Heart right ventricle (tissue), 16 donors: Measurements from ENCODE around the gene BEST3. TPM values are rescaled to one million over a fixed set of nuclear protein-coding genes. Genes with fewer than 3 reads are reported as not detected.

Source experiments
- ATAC-seq, 8 donors: fragments of 200-7000 bp; cut with Tn5 transposase; one replicate each; pipeline ENCODE4 v1.9.1; 2020; ENCODE audit warnings: mild to moderate bottlenecking in 8 of 8, moderate library complexity in 8 of 8, moderate number of reproducible peaks in 1 of 8
- DNase-seq, 2 donors: peaks; one replicate each; pipeline ENCODE4 v3.0.0-alpha.2; 2020
- H3K27ac ChIP-seq, 10 donors: fragments of 200-600 bp; sonication (generic) in 2 of 10; one replicate each; pipeline versions ENCODE4 v1.5.0 to v1.8.0; 2020 to 2022; ENCODE audit warnings: mild to moderate bottlenecking in 3 of 10
- H3K27me3 ChIP-seq, 7 donors: fragments of 200-600 bp; one replicate each; pipeline ENCODE4 v1.8.0; 2021 to 2022; ENCODE audit warnings: mild to moderate bottlenecking in 2 of 7
- H3K36me3 ChIP-seq, 9 donors: fragments of 200-600 bp; sonication (generic) in 1 of 9; one replicate each; pipeline versions ENCODE4 v1.5.0 to v1.8.0; 2020 to 2022; ENCODE audit warnings: mild to moderate bottlenecking in 2 of 9
- H3K4me1 ChIP-seq, 9 donors: fragments of 200-600 bp; sonication (generic) in 1 of 9; one replicate each; pipeline versions ENCODE4 v1.5.0 to v1.8.0; 2020 to 2022; ENCODE audit warnings: mild to moderate bottlenecking in 4 of 9
- H3K4me3 ChIP-seq, 10 donors: fragments of 200-600 bp; sonication (generic) in 2 of 10; one replicate each; pipeline versions ENCODE4 v1.5.0 to v1.8.0; 2020 to 2022; ENCODE audit warnings: mild to moderate bottlenecking in 7 of 10, moderate library complexity in 2 of 10
- H3K9me3 ChIP-seq, 11 donors: fragments of 200-600 bp in 10 of 11; sonication (generic) in 2 of 11; one replicate each; pipeline versions ENCODE4 v1.5.0 to v1.8.0; 2013 to 2022; ENCODE audit warnings: mild to moderate bottlenecking in 2 of 11, control low read depth in 1 of 11, moderate library complexity in 1 of 11
- CTCF ChIP-seq, 9 donors: fragments of 200-600 bp; sonication (generic) in 2 of 9; IDR thresholded peaks; one replicate each; pipeline versions ENCODE4 v1.5.0 to v1.8.0; 2021 to 2022; ENCODE audit warnings: antibody characterized with exemption in 9 of 9, mild to moderate bottlenecking in 5 of 9, moderate library complexity in 1 of 9
- WGBS, 2 donors: extraction: QIAGEN DNeasy Blood & Tissue Kit; methylation state at CpG; one replicate each; pipeline ENCODE4 v1.1.7; 2013; ENCODE audit warnings: inconsistent platforms in 1 of 2; 5-methylcytosine and 5-hydroxymethylcytosine counted together
- intact Hi-C, 10 donors: fragments of 100-400 bp; cut with DNase I; formaldehyde crosslinking; loops; one replicate each; pipeline versions ENCODE4 v1.11.1 to v1.14.2; 2022
- polyA plus RNA-seq, 2 donors: library from polyadenylated mRNA; stranded (reverse); fragments of 200-250 nt; gene quantifications; one replicate each; pipeline ENCODE4 v1.2.3, GENCODE V29; 2013
- total RNA-seq, 10 donors: library from RNA; stranded (reverse); fragmentation: NEBNext Ultra II Directional in 3 of 10; extraction: Animal tissue kit (Norgen Biotek cat#: 25700) in 3 of 10; gene quantifications; one replicate each; pipeline versions ENCODE4 v1.2.1 to v1.2.4, GENCODE V29; 2021 to 2023
- donor health status: Arrhythmogenic right ventricular cardiomyopathy.
- donor health status: ischemic (EF 13 %, LVEDD 7.1; RV severe dilation, severe dysfunction).
- donor health status: healthy with polysubstance abuse.
- donor health status: DM: no; HTN: yes; CAD: no.
- donor health status: DM: no; HTN: no; CAD: no.
- donor health status: ischemic (EF 25% LVEDD 6.9; RV normal size, moderate dysfunction).
- donor health status: ischemic (EF 25% LVEDD 5.7; RV mildly dilated, moderate dysfunction).
- donor health status: healthy.
- donor health status: DM: yes; HTN: yes; CAD: no.
- donor health status: Ischemic cardiomyopathy.
- donor health status: ischemic (EF 35%, LVEDD 5.7; RV mildly dilated, moderate dysfunction).
- donor health status: nonischemic (EF 11% LVEDD 7.7; RV severe dilation, severe dysfunction).
- donor health status: DM: yes; HTN: yes; CAD: no.
- donor health status: PGD.
- donor health status: ischemic (EF 29% LVEDD 5.4; RV normal size, mild dysfunction).
- donor health status: nonischemic (EF 23%, LVEDD 6.1; RV moderate dilation, normal function).

BEST3 gene
- total and polyA plus RNA-seq, 12 donors = 0.07 to 0.64 (median 0.35) TPM; not detected in 3

GRCh38 chr12:69684466-69684865 lies 14.6 kb downstream of the BEST3 start:
- no peak overlapping the region for H3K27ac ChIP-seq
- no peak for TF ChIP-seq CTCF (IDR thresholded peaks at IDR 0.05)
- no peak for DNase-seq
- no peaks in the 10 kb centered on the region for H3K9me3 ChIP-seq
- 29 to 42% methylated on average over 2 of the region's 2 CpGs for WGBS, 2 donors
- H3K4me1 ChIP-seq = peaks cover 0 to 16% (median 9%) of the 10 kb centered on the region in 9 donors
- no peak overlapping the region for H3K4me3 ChIP-seq
- H3K27me3 ChIP-seq = no peaks in the 10 kb centered on the region
- intact Hi-C loops = no loop called here
- ATAC-seq = no peak
- H3K36me3 ChIP-seq = no peaks in the 10 kb centered on the region

GRCh38 chr12:69682110-69682755 lies 16.9 kb downstream of the BEST3 start:
- H3K27ac ChIP-seq = no peak overlapping the region

GRCh38 chr12:69679119-69679518 lies 20.0 kb downstream of the BEST3 start:
- WGBS, 2 donors = 67 to 73% methylated on average over 4 of the region's 4 CpGs
- H3K36me3 ChIP-seq = no peaks in the 10 kb centered on the region
- H3K9me3 ChIP-seq = no peaks in the 10 kb centered on the region
- DNase-seq (no peak), ATAC-seq (no peak)
- no peaks in the 10 kb centered on the region for H3K4me1 ChIP-seq
- H3K27me3 ChIP-seq = no peaks in the 10 kb centered on the region
- no peak overlapping the region for H3K4me3 ChIP-seq
- intact Hi-C loops = no loop called here
- H3K27ac ChIP-seq = no peak overlapping the region
- no peak for TF ChIP-seq CTCF (IDR thresholded peaks at IDR 0.05)

More at GRCh38 chr12:69682110-69682755, 16.9 kb downstream of the BEST3 start:
- Histone ChIP-seq H3K4me3 (no peak overlapping the region), H3K9me3 (no peaks in the 10 kb centered on the region), H3K27me3 (no peaks in the 10 kb centered on the region), H3K4me1 (no peaks in the 10 kb centered on the region), H3K36me3 (no peaks in the 10 kb centered on the region)
- intact Hi-C loops = no loop called here
- 85 to 91% methylated on average over 2 of the region's 2 CpGs for WGBS, 2 donors
- no peak for DNase-seq
- TF ChIP-seq CTCF (IDR thresholded peaks at IDR 0.05) = no peak
- ATAC-seq = no peak

GRCh38 chr12:69676257-69677012 lies 22.7 kb downstream of the BEST3 start:
- Histone ChIP-seq H3K27ac (no peak overlapping the region), H3K4me3 (no peak overlapping the region), H3K36me3 (no peaks in the 10 kb centered on the region), H3K4me1 (no peaks in the 10 kb centered on the region), H3K27me3 (no peaks in the 10 kb centered on the region), H3K9me3 (no peaks in the 10 kb centered on the region)
- no peak for TF ChIP-seq CTCF (IDR thresholded peaks at IDR 0.05)
- 91 to 94% methylated on average over 8 of the region's 8 CpGs for WGBS, 2 donors
- DNase-seq (no peak), ATAC-seq (no peak)
- intact Hi-C loops = no loop called here
